NCI-H1694 (cell line): ENCODE results near the gene TRIM7.
"Not testable (repeated sequence)": the region's sequence is repeated elsewhere in the genome, so short reads cannot be mapped to it uniquely, and the experiment has no call there.

ENCODE experiments used
- DNase-seq: peaks from one replicate; lab custom pipeline; 2025; lab: John Stamatoyannopoulos, UW

Gene TRIM7

GRCh38 chr5:181170996-181171395, 34.0 kb downstream of the TRIM7 start:
- DNase-seq, result no peak

DNA sequence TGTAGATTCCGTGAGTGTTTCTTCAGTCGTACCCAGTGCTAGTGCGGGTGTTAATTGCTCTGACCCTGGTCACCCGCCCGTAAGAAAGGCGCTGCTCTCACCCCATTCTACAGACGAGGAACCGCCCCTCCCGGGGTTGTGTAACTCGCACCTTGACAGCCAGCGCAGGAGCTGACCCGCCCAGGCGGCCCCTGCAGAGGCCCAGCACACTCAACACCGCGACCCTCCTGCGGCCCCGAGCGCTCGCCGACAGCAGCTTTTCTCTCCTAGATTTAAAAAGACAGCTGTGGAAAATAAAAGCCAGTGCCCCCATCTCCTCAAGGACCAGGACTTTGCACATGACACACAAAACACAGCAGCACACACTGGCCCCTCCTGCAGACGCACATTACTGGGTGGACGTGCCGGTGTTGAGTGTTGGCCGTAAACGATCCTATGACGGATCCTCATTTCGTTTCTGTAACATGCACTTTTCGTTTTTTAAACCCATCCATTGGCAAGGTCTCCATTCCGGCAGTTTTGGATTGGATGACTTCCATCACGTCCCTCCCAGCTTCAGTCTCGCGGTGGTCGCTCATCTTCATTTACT, 34.7 kb downstream of the TRIM7 start:
- no peak for DNase-seq

DNA sequence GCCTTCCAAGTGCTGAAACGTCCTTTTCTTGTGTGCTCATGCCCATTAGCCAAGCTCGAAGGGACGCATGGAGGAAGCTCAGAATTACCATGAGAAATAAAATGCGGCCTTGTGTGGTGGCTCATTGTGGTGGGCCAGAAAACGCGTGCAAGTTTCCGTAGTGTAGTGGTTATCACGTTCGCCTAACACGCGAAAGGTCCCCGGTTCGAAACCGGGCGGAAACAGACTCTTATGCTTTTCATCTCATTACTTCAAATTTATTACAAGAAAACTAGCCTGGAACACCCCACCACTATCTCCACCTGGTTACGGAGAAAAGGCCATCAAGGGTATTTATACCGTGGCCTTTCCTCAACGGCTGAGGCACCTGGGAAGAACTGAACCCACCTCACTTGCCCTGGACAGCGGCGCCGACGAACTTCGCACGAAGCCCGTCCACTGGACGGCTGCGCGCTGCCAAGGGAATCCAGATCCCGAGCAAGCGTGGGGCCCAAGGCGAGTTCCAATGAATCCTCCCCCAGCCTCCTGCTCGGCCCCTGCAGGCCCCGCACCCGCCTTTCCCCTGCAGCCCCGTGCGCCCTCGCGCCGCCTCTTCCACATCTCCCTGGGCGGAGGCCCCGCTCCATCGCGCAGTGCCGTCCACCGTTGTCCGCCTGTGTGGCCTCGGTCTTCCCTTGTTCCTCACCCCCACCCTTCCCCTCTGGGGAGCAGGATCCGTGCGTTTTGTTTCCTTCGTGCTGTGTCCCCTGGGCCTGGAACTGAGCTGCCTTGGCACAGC, 35.3 kb downstream of the TRIM7 start:
- not testable (repeated sequence) for DNase-seq

- no peak for DNase-seq
Observed at GRCh38 chr5:181168595-181169118, 36.3 kb downstream of the TRIM7 start.

DNA sequence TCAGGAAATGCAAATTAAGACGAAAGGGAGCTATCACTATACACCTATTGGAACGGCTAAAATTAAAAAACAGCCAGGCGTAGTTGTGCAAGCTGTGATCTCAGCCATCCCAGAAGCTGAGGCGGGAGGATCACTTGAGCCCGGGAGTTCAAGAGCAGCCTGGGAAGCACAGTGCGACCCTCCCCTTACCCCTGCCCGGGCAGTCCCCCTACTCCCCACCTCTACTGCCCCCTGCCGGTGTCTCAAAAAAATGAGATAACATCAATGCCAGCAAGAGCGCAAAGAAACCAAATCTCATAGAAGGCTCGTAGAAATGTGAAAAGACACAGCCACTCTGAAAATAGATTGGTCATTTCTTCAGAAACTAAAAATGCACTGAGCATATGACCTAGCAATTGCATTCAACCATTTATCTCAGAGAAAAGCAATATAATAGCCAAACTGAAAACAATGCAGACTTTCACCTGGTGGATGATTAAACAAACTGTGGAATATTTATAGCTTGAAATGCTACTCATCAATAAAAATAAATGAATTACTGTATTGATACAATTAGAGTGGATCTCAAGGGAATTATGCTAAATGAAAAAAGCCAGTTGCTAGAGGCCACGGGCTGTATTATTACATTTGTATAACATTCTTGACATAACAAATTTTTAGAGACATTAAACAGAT, 37.0 kb downstream of the TRIM7 start:
- DNase-seq, result peak; percentile 40

DNA sequence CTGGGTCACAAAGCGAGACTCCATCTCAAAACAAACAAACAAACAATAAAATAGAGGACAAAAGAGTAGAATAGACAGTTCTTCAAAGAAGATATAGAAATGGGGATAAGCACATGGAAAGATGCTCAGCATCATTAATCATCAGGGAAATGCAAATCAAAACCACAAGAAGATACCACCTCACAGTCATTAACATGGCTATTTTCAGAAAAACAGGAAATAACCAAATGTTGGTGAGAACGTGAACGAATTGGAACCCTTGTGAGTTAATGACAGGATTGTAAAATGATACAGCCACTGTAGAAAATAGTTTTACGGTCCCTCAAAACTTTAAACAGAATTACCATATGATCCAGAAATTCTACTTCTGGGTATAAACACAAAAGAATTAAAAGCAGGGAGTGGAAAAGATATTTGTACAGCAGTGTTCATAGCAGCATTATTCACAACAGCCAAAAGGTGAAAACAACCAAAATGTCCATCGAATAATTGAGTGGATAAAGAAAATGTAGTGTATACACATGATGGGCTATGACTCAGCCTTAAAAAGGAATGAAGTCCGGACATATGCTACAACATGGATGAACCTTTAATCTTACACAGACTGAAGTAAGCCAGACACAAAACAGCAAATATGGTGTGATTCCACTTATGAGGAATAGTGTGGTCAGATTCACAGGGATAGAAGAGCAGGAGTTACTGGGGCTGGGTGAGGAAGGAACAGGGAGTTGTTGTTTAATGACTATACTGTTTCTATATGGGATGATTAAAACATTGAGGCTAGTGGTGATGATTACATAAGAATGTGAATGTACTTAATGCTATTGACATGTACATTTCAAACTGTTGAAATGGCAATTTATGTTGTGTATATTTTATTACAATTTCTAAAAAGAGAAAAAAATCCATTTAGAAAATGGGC, 37.9 kb downstream of the TRIM7 start:
- DNase-seq, result no peak

DNA sequence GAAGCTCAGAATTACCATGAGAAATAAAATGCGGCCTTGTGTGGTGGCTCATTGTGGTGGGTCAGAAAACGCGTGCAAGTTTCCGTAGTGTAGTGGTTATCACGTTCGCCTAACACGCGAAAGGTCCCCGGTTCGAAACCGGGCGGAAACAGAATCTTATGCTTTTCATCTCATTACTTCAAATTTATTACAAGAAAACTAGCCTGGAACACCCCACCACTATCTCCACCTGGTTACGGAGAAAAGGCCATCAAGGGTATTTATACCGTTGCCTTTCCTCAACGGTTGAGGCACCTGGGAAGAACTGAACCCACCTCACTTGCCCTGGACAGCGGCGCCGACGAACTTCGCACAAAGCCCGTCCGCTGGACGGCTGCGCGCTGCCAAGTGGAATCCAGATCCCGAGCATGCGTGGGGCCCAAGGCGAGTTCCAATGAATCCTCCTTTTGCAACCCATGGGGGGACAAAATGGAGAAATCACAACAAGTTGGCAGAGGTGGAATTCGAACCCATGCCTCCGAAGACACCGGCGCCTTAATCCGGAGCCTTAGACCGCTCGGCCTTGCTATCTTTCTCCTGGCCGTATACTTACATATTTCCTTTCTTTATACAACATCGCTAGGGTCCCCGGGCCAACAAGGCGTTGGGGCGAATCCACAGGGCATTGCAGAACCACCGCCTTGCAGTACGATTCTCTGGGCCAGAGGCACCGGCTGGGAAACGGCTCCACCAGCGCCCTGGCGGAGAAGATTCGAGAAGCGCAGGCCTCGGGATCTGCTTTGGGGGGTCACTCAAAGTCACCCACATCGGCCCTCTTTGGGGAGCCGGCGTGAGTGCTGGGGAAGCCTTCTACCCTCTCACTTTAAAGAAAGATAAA, 40.7 kb downstream of the TRIM7 start:
- DNase-seq, result no peak

DNA sequence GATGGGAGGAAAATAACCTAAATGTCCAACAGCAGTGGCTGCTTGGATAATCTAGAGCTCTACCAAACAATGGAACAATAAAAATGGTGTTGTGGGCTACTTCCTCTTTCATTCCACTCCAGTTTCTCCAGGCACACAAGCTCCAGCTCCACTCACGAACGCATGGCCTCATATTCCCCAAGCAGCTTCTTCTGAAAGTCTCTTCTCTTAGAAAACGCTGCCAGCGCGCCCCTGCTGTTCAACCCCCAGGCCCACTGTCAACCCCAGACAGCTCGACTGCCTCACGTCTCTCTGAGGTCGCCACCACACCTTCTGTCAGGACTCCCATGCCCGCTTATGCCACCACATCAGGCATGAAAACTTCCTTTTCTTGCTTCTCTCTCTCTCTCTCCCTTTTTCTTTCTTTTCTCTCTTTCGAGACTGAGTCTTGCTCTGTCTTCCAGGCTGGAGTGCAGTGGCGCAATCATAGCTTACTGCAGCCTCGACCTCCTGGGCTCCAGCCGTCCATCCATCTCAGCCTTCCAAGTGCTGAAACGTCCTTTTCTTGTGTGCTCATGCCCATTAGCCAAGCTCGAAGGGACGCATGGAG, 41.4 kb downstream of the TRIM7 start:
- DNase-seq, result no peak

- DNase-seq, result no peak
Observed at GRCh38 chr5:181161534-181162175, 43.3 kb downstream of the TRIM7 start.

DNA sequence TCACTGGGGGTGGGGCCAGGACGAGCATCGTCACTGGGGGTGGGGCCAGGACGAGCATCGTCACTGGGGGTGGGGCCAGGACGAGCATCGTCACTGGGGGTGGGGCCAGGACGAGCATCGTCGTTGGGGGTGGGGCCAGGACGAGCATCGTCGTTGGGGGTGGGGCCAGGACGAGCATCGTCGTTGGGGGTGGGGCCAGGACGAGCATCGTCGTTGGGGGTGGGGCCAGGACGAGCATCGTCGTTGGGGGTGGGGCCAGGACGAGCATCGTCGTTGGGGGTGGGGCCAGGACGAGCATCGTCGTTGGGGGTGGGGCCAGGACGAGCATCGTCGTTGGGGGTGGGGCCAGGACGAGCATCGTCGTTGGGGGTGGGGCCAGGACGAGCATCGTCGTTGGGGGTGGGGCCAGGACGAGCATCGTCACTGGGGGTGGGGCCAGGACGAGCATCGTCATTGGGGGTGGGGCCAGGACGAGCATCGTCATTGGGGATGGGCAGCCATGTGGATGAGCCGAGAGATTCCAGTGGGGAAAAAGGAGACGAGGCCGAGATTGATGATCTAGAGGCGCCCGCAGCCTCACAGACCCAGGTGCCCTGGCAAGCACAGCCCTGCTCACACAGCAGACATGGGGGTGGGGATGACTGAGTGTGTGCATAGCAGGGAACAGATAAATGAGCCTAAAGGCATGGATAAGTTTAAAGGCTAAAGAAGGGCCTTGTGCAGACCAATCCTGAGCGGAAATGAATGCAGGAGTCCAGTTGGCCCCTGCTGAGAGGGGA, 44.1 kb downstream of the TRIM7 start:
- DNase-seq, result peak; percentile 10

- DNase-seq, result no peak
Observed at GRCh38 chr5:181160152-181160754, 44.7 kb downstream of the TRIM7 start.

DNA sequence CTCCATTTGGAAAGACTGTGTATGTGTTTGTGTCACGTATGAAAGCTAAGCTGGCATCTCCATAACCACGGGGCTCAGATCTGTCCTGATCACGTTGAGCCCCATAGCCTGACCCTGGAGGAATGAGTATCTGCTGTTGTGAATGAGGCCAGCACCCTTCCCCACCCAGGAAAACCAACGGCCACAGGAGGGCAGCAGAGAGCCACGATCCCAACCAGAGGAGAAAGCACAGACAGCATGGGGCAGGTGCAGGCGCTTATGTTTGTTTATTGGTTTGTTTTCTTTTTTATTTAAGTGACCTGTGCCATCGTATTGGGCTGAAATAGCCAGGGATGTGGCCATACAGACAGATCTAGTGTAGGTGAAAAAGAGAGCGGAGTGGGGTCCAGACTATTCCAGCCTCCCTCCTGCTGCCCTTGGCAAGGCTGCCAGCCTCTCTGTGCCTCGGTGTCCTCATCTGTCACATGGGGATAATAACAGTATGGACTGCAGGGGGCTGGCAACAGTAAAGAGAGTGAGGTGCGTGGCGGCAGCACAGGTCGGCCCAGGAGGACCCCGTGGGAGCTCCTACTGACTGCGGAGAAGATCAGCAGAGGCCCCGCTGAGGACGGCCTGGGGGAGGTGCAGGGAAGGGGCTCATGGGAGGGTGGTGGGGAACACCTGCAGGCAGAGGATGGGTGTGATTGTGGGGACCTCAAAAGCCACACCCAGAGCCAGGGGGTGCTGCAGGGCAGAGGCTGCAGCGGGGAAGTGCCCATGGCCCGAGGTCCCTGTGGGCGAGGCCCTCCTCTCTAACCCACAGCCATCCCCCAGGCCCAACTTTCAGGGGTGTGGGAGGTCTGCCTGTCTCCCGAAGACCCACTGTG, 45.5 kb downstream of the TRIM7 start:
- peak; percentile 72 for DNase-seq

- no peak for DNase-seq
Observed at GRCh38 chr5:181158869-181159268, 46.1 kb downstream of the TRIM7 start.

GRCh38 chr5:181156758-181157157, 48.2 kb downstream of the TRIM7 start:
- no peak for DNase-seq

DNA sequence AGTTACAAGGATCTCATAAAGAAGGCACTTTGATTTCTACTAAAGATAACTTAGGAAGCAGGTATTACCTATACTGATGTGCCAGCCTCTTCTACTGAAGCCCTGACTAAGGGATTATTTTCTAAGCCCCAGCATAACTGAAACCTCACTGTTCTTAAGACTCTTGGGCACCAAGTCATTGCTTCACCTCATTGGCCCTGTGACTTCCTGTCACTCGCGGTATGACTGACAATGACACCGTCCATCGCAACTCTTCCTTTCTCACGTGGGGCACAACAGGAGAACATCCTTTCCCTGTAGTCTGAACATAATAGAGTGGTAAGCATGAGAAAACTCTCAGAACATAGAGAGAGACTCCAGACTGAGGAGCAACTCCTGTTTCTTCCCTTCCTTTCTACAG, 51.2 kb downstream of the TRIM7 start:
- no peak for DNase-seq

GRCh38 chr5:181152406-181152805, 52.6 kb downstream of the TRIM7 start:
- no peak for DNase-seq

- no peak for DNase-seq
Observed at GRCh38 chr5:181151146-181151545, 53.9 kb downstream of the TRIM7 start.
